Measurements from ENCODE around the gene PARVG. TPM values are rescaled to one million over a fixed set of nuclear protein-coding genes. Genes with fewer than 3 reads are reported as not detected.

Gene PARVG
- polyA plus RNA-seq, 1 experiment = 0.01 TPM

DNA sequence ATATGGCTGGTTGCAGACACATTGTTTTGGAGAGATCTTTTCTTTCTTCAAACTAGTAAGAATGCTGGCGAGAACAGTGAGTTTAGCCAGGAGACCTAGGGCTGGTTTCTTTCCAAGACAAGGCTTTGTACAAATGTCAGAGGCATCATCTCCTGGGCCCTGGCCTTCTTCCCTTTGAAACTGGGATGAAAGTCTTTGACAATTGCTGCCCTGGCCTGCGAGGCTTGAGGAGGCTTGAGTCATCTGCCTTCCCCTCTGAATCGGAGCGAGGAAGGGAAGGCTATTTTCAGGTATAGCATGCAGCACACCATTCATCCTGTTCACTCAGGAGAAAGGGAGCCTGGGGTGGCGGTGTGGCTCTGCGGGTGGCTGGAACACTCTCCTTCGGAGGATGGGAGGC, 21.5 kb upstream of the PARVG start:
- H3K4me3 ChIP-seq (ENCODE audit: low read depth, low read length) = no peak overlapping the region
- ChIA-PET CTCF (no interaction called here), POLR2A (no interaction called here)
- DNase-seq (ENCODE audit: low read depth, low spot score) = no peak
- no peaks in the 10 kb centered on the region for H3K9me3 ChIP-seq (ENCODE audit: control insufficient read depth, insufficient read depth, low read length)
- H3K27me3 ChIP-seq (ENCODE audit: control insufficient read depth, insufficient read depth, low read length) = no peaks in the 10 kb centered on the region
- TF ChIP-seq, protein P1, sequence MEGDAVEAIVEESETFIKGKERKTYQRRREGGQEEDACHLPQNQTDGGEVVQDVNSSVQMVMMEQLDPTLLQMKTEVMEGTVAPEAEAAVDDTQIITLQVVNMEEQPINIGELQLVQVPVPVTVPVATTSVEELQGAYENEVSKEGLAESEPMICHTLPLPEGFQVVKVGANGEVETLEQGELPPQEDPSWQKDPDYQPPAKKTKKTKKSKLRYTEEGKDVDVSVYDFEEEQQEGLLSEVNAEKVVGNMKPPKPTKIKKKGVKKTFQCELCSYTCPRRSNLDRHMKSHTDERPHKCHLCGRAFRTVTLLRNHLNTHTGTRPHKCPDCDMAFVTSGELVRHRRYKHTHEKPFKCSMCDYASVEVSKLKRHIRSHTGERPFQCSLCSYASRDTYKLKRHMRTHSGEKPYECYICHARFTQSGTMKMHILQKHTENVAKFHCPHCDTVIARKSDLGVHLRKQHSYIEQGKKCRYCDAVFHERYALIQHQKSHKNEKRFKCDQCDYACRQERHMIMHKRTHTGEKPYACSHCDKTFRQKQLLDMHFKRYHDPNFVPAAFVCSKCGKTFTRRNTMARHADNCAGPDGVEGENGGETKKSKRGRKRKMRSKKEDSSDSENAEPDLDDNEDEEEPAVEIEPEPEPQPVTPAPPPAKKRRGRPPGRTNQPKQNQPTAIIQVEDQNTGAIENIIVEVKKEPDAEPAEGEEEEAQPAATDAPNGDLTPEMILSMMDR (IDR thresholded peaks at IDR 0.05; ENCODE audit: low read depth, low read length) = no peak
- H3K27ac ChIP-seq (ENCODE audit: low read depth, low read length) = peak overlapping the region; percentile 39

DNA sequence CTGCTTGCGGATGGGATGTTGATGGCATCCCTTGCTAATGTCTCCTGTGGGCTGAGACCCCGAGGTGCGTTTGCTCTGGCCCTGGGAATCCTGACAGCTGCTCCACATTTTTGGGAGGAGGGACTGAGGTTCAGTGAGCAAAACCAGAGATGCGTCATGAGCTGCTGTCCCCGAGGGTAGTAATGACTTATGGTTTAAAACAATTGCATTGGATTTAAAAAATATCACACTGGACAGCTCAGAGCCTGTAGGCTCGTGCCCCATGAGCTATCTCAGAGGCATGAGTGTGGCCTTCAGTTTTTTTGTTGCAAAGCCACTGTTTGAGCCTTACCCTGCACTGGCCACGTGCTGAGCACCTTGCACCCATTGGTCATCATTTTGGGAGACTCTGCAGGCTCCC, 20.9 kb upstream of the PARVG start:
- Histone ChIP-seq H3K27ac (ENCODE audit: low read depth, low read length) (no peak overlapping the region), H3K9me3 (ENCODE audit: control insufficient read depth, insufficient read depth, low read length) (no peaks in the 10 kb centered on the region), H3K4me3 (ENCODE audit: low read depth, low read length) (no peak overlapping the region), H3K27me3 (ENCODE audit: control insufficient read depth, insufficient read depth, low read length) (no peaks in the 10 kb centered on the region)
- DNase-seq (ENCODE audit: low read depth, low spot score) = no peak
- ChIA-PET CTCF (no interaction called here), POLR2A (no interaction called here)
- TF ChIP-seq, protein P1 (IDR thresholded peaks at IDR 0.05; ENCODE audit: low read depth, low read length) = no peak

DNA sequence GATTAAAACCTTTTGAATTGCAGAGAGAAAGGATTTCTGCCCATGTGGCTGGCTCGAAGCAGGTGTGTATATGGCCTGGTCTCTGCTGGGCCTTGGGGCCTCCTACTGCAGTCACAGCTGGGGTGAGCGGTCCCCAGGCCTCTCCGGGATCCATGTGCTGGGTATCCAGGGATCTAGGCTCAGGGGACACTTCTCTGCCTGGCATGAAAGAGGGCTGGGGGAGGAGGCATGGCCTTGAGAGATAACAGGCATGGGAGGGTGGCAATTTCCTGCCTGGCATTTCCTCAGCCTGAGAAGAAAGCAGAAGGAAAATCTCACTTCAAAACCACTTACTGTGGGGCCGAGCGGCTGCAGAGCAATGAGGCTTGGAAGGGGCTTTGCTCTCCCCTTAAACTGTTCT, 20.3 kb upstream of the PARVG start:
- Histone ChIP-seq H3K27ac (ENCODE audit: low read depth, low read length) (no peak overlapping the region), H3K9me3 (ENCODE audit: control insufficient read depth, insufficient read depth, low read length) (no peaks in the 10 kb centered on the region), H3K27me3 (ENCODE audit: control insufficient read depth, insufficient read depth, low read length) (no peaks in the 10 kb centered on the region), H3K4me3 (ENCODE audit: low read depth, low read length) (no peak overlapping the region)
- POLR2A ChIA-PET = no interaction called here
- TF ChIP-seq, protein P1 (IDR thresholded peaks at IDR 0.05; ENCODE audit: low read depth, low read length) = no peak
- no peak for DNase-seq (ENCODE audit: low read depth, low spot score)
- CTCF ChIA-PET = no interaction called here

DNA sequence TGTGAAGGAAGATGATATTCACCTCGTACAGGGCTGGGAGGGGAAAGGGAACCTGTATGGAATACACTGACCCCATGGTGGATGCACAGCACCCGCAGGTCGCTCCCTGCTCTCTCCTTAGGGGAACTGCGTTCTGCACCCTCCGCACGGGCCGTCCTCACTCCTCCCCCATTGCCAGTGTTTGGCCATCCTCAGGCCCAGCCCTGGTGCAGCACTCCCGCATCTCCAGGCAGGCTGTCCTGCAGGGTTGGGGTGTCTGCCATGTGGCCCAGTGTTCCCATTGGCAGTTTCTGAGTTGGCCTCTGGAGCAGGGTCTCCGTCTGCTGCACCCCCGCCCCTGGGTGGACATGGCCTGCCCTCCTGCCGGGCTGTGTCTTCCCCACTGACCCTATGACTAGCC, 19.1 kb upstream of the PARVG start:
- ChIA-PET POLR2A (no interaction called here), CTCF (no interaction called here)
- no peak for DNase-seq (ENCODE audit: low read depth, low spot score)
- no peaks in the 10 kb centered on the region for H3K27me3 ChIP-seq (ENCODE audit: control insufficient read depth, insufficient read depth, low read length)
- H3K4me3 ChIP-seq (ENCODE audit: low read depth, low read length) = no peak overlapping the region
- TF ChIP-seq, protein P1 (IDR thresholded peaks at IDR 0.05; ENCODE audit: low read depth, low read length) = no peak
- H3K9me3 ChIP-seq (ENCODE audit: control insufficient read depth, insufficient read depth, low read length) = no peaks in the 10 kb centered on the region
- no peak overlapping the region for H3K27ac ChIP-seq (ENCODE audit: low read depth, low read length)

DNA sequence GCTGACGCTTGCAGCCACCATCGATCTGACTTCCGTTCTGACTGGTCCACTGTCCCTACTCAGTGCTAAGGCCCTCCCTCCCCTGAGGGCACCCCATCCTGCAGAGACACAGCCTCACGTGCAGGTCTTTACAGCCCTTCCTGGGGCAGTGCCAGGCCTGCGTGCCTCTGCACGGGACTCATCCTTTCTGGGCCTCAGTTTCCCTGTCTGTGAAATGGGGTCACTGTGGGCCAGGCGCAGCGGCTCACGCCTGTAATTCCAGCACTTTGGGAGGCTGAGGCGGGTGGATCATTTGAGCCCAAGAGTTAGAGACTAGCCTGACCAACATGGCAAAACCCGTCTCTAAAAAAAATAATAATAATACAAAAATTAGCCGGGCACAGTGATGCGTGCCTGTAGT, 17.8 kb upstream of the PARVG start:
- Histone ChIP-seq H3K27ac (ENCODE audit: low read depth, low read length) (no peak overlapping the region), H3K27me3 (ENCODE audit: control insufficient read depth, insufficient read depth, low read length) (no peaks in the 10 kb centered on the region), H3K4me3 (ENCODE audit: low read depth, low read length) (no peak overlapping the region), H3K9me3 (ENCODE audit: control insufficient read depth, insufficient read depth, low read length) (no peaks in the 10 kb centered on the region)
- CTCF ChIA-PET = no interaction called here
- no peak for DNase-seq (ENCODE audit: low read depth, low spot score)
- POLR2A ChIA-PET = interaction anchor here (0.6 kb wide), 1 partner anchor 108 kb away, joined by 3 read pairs; no protein-coding TSS in a partner anchor
- TF ChIP-seq, protein P1 (IDR thresholded peaks at IDR 0.05; ENCODE audit: low read depth, low read length) = no peak
